ENCODE measurements around the gene GBX1.

Gene GBX1

DNA sequence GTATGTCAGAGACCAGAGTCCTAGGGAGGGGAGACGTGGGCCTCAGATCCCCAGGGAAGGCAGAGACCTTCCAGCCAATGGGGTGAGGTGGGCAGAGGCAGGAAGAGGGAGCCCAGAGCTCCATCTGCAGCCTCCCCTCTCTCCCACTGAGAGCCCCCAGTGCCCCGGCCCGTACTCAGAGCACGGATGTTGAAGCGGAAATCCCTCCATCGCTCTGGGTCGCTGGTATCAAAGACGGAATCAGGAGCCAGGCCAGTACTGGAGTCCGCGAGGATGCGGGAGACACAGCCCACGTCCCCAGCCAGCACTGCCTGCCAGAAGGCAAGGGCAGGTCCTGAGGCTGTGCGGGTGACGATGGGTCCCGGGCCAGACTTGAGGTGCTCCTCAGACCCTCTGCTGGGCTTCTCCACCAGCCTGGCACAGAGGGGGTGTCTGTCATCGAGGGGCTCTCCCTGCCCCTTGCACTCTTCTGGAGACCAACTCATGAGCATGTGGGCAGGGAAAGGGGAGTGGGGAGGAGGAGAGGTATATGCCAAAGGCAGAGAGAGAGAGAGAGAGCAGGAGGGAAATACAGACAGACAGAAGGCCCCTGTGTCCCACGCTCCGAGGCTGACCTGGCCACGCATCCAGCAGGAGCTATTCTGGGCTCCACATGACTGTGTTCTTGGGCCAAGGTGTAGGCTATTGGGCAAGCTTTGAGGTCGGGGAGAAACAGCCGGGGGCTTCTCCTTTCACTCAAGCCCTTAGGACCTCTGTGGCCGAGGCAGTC is 19.3 kb upstream of the GBX1 start, which contains the start of gene ASB10:
TSS of gene ASB10 (minus strand) at position 611 of the 769 bp plus-strand sequence. CDS start at position 491, 120 bp downstream.
- Mint-ChIP-seq H3K9me3 (no peaks in the 10 kb centered on the region), H3K4me3 (no peak within 1 kb of the TSS), H3K27ac (no peak within 1 kb of the TSS), H3K27me3 (peaks cover 15% of the 10 kb centered on the region), H3K4me1 (ENCODE audit: low read depth) (no peaks in the 10 kb centered on the region), H3K36me3 (ENCODE audit: low read depth) (no peaks in the 10 kb centered on the region)
- intact Hi-C loops (cut with micrococcal nuclease) = no loop called here

DNA sequence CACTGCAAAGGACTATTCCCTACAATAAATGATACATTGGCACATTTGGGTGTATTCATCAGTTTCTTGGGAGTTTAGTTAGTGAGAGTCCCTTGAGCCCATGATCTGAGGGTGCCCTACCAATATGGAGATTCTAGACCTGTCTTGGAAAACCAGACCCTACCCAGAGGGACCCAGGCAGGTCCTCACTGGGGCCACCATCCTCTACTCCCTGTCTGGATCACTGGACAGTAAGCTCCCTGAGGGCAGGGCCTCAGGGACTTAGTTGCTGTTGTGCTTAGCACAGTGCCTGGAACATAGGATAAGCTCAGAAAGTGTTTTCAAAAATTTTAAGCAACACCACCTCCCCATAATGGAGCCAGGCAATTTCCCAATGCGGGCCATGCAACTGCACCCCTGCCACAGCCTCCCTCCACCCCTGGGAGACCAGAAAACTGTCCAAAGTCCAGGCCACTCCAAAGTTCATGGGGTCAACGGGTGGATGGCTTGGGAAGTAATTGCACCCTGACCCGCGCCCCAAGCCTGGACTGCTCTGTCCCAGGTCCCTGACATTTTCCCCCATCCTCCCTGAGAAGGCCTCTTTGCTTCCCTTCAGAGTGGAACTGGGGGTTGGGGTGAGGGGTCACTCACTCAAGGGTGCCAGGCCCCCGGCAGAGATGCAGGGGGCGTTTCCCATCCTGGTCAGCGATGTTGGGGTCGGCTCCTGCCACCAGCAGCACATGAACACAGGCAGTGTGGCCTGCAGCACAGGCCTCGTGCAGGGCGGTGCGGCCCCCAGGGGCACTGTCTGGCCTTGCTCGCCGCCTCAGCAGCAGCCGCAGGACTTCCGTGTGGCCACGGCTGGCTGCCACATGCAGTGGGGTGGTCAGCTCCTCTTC is 18.5 kb upstream of the GBX1 start:
- H3K9me3 Mint-ChIP-seq = no peaks in the 10 kb centered on the region
- H3K27me3 Mint-ChIP-seq = peaks cover 14% of the 10 kb centered on the region
- no peaks in the 10 kb centered on the region for H3K36me3 Mint-ChIP-seq (ENCODE audit: low read depth)
- H3K27ac Mint-ChIP-seq = no peak overlapping the region
- intact Hi-C loops (cut with micrococcal nuclease) = no loop called here
- no peaks in the 10 kb centered on the region for H3K4me1 Mint-ChIP-seq (ENCODE audit: low read depth)
- H3K4me3 Mint-ChIP-seq = no peak overlapping the region

DNA sequence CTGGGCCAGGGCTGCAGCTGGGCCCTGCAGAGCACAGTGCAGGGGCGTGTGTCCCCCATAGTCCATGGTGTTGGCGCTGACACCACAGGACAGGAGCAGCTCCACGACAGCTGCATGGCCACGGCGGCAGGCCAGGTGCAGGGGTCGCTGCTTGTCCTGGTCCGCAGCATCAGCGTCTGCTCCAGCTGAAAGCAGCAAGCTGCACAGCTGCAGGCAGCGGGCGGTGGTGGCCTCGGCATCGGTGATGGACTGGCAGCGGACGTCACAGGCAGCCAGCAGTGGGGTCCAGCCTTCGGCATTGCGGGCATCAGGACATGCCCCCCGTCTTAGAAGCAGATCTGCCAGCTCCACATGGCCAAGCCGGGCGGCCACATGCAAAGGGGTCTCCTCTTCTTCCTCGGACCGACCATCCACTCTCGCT is 13.5 kb upstream of the GBX1 start:
- H3K9me3 Mint-ChIP-seq = no peaks in the 10 kb centered on the region
- H3K36me3 Mint-ChIP-seq (ENCODE audit: low read depth) = no peaks in the 10 kb centered on the region
- no peaks in the 10 kb centered on the region for H3K4me1 Mint-ChIP-seq (ENCODE audit: low read depth)
- H3K27ac Mint-ChIP-seq = no peak overlapping the region
- H3K4me3 Mint-ChIP-seq = no peak overlapping the region
- intact Hi-C loops (cut with micrococcal nuclease) = no loop called here
- H3K27me3 Mint-ChIP-seq = peaks cover 27% of the 10 kb centered on the region

DNA sequence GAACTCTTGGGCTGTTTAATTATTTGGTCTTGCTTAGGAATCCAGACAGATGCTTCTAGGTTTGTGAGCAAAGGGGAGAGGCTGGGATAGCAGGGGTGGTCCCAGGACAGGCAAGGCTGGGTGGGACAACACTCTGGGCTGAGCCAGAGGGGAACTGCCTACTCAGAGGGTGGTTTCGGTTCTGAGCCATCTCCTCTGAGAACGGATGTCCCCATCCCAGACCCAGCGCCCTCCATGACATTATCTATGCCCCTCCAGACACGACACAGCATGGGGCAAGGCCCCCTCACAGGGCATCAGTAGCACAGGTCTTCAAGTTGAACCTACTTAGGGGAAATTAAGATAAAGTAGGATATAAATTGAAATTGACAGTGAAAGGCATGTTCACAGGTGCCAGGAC is 12.5 kb upstream of the GBX1 start:
- intact Hi-C loops (cut with micrococcal nuclease) = no loop called here
- H3K27me3 Mint-ChIP-seq = peaks cover 37% of the 10 kb centered on the region
- no peak overlapping the region for H3K4me3 Mint-ChIP-seq
- no peaks in the 10 kb centered on the region for H3K9me3 Mint-ChIP-seq
- H3K27ac Mint-ChIP-seq = no peak overlapping the region
- no peaks in the 10 kb centered on the region for H3K4me1 Mint-ChIP-seq (ENCODE audit: low read depth)
- H3K36me3 Mint-ChIP-seq (ENCODE audit: low read depth) = no peaks in the 10 kb centered on the region

DNA sequence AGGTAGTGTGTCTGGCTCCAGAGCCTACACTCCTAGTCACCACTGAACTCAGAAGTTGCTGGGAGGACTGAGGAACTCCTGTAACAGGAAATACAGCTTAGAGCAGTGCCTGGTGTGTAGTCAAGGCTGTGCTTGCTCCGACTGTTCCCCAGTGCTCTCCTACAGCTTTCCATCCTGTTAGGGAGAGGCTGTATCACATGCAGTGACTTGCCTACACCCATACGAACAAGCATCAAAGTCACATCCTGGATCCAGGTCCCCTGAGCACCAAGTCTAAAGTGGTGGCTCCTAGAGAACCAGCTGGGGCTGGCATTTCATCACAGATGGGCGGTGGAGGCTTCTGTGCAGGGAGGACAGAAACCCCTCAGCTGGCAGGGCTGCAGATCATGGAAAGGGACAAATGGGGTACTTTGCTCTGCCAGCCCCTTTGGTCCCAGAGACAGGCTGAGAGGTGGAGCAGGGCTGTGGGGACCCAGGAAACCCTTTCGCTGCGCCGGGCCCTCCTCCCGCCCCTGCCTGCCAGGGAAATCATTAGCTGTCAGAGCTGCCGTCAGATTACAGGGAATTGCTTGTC is 11.9 kb upstream of the GBX1 start:
- Mint-ChIP-seq H3K27ac (no peak overlapping the region), H3K36me3 (ENCODE audit: low read depth) (no peaks in the 10 kb centered on the region), H3K4me3 (no peak overlapping the region), H3K4me1 (ENCODE audit: low read depth) (no peaks in the 10 kb centered on the region), H3K27me3 (peaks cover 39% of the 10 kb centered on the region), H3K9me3 (no peaks in the 10 kb centered on the region)
- intact Hi-C loops (cut with micrococcal nuclease) = no loop called here

DNA sequence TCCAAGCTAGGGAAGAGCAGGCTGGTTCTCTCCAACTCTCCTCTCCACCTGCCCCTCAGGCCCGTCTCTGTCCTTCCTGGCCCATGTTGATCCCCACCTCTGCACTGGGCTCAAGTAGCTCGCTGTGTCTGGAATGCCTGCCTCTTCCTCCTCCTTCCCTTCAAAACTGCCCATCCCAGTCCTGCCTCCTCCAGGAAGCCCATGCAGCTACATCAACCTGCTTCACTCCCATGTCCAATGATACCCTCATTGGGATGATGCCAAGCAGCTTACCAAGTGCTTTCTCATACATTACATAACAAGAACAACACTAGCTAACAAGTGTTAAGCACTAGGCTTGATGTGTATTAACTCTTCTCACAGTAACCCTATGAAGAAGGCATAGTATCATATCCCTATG is 11.3 kb upstream of the GBX1 start:
- Mint-ChIP-seq H3K4me3 (no peak overlapping the region), H3K9me3 (no peaks in the 10 kb centered on the region), H3K27ac (no peak overlapping the region), H3K36me3 (ENCODE audit: low read depth) (no peaks in the 10 kb centered on the region), H3K4me1 (ENCODE audit: low read depth) (no peaks in the 10 kb centered on the region), H3K27me3 (peaks cover 40% of the 10 kb centered on the region)
- intact Hi-C loops (cut with micrococcal nuclease) = no loop called here

DNA sequence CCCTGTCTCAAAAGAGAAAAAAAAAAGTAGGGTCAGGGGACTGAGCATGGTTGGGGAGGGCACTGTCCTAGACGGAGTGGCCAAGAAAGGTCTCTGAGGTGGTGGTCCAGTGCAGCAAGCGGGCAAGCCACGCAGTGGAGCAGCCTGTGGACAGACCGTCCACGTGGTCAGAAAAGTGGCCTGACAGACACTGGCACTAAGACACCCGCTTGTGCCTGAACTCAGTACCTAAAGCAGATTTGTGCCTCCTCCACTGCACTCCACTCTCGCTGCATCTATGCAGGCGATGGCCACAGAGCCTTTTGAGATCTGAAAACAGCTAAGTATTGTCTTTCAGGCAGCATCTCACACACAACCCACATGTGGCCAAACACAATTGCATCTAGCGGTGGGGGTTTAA is 10.7 kb upstream of the GBX1 start:
- intact Hi-C loops (cut with micrococcal nuclease) = no loop called here
- no peaks in the 10 kb centered on the region for H3K9me3 Mint-ChIP-seq
- H3K27ac Mint-ChIP-seq = no peak overlapping the region
- peaks cover 43% of the 10 kb centered on the region for H3K27me3 Mint-ChIP-seq
- no peak overlapping the region for H3K4me3 Mint-ChIP-seq
- no peaks in the 10 kb centered on the region for H3K36me3 Mint-ChIP-seq (ENCODE audit: low read depth)
- H3K4me1 Mint-ChIP-seq (ENCODE audit: low read depth) = no peaks in the 10 kb centered on the region

DNA sequence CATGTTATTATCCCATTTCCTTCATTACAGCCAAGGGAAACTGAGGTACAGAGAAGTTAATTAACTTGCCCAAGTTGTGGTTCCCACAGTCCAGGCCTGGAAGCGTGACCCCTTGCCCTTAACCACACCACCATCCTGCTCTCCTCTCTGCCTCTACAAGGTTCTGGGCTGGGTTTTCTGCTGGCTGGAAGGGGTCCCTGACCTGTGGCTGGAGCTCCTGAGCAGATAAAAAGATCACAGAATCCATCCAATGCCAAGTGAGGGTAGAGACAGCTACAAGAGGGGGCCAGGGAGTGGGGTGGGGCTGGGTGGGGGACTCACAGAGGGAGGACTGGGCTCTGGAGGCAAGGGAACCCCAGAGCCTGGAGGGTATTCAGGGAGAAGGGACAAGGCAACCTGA is 9.8 kb upstream of the GBX1 start:
- H3K36me3 Mint-ChIP-seq (ENCODE audit: low read depth) = no peaks in the 10 kb centered on the region
- H3K4me3 Mint-ChIP-seq = no peak overlapping the region
- no peak overlapping the region for H3K27ac Mint-ChIP-seq
- H3K9me3 Mint-ChIP-seq = no peaks in the 10 kb centered on the region
- H3K27me3 Mint-ChIP-seq = peaks cover 52% of the 10 kb centered on the region
- intact Hi-C loops (cut with micrococcal nuclease) = no loop called here
- peaks cover 3% of the 10 kb centered on the region for H3K4me1 Mint-ChIP-seq (ENCODE audit: low read depth)

DNA sequence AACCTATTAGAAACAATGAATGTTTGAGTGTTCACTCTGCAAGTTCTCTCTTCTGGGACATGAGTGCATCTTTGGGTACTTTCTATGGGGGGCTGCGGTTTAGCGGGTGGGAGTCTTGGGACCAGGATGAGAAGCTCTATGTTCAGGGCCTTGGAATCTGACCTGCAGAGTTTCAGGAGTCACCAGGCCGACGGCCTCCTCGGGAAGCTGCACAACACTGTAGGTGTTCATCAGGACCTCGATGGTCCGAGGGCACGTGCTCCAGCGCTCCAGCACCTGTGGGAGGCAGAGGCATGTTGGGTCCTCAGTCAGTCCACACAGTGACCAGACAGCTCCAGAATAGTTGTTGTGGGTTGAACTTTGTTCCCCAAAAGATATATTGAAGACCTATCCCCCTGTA is 8.9 kb upstream of the GBX1 start:
- Mint-ChIP-seq H3K4me1 (ENCODE audit: low read depth) (peaks cover 4% of the 10 kb centered on the region), H3K4me3 (no peak overlapping the region), H3K27ac (no peak overlapping the region), H3K36me3 (ENCODE audit: low read depth) (no peaks in the 10 kb centered on the region), H3K9me3 (no peaks in the 10 kb centered on the region), H3K27me3 (peaks cover 60% of the 10 kb centered on the region)
- intact Hi-C loops (cut with micrococcal nuclease) = no loop called here

DNA sequence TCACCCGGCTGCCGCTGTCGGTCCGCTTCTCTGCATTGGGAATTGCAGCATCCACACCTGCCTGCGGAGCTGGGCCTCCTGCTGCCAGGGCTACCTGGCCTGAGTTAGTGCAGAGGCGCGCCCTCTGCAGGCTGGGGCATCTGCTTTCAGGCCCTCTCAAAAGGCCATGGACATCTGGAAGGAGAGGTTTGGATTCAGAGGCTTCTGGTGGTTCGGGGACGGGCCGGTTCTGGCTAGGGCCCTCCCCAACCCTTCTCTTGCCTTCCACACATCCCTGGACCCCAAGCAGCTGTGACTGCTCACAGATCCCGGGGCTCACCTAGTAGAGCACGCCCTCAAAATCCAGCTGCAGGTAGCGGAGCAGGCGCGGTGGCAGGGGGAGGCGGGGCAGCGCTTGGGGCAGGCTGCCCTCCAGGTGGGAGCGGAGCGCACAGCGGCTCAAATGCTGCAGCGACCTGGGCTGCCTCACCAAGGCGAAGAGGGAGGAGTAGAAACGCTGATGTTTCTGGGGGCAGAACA is 8.4 kb upstream of the GBX1 start:
- H3K9me3 Mint-ChIP-seq = no peaks in the 10 kb centered on the region
- H3K4me1 Mint-ChIP-seq (ENCODE audit: low read depth) = peaks cover 4% of the 10 kb centered on the region
- H3K27me3 Mint-ChIP-seq = peaks cover 66% of the 10 kb centered on the region
- intact Hi-C loops (cut with micrococcal nuclease) = no loop called here
- no peaks in the 10 kb centered on the region for H3K36me3 Mint-ChIP-seq (ENCODE audit: low read depth)
- H3K4me3 Mint-ChIP-seq = no peak overlapping the region
- no peak overlapping the region for H3K27ac Mint-ChIP-seq

DNA sequence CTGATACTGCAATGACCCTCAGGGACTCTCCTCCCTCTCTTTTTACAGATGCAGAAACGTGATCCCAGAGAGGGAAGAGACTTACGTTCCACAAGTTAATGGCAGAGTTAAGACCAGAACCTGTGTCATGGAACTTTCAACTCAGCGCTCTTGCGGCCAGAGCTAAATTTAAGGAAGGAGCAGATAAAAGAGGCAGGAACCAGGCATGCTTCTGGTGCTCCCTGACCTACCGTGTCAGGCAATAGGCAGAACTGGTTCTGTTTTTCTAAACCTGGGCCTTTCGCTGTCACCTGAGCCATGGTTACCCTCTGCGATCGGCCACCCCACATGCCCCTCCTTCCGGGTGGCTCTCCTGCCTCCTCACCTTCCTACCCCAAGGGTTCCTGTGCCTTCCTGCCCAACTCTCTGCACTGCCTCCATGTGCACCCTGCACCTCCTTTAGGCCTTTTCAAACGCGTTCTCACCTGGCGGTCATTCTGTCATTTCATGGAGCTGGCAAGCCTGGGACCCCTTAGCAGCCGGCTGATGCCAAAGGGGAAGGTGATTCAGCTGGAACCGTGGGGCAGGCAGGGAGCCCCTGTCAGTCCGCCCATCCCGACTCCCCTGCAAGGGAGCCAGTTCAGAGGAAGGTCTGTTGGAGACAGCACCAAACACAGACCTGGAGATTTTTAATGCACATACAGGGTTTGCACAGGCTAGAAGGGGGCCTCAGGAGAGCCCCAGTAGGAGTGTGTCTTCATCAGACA is 7.7 kb upstream of the GBX1 start:
- Mint-ChIP-seq H3K36me3 (ENCODE audit: low read depth) (no peaks in the 10 kb centered on the region), H3K9me3 (no peaks in the 10 kb centered on the region), H3K27me3 (peaks cover 72% of the 10 kb centered on the region), H3K4me3 (no peak overlapping the region), H3K27ac (no peak overlapping the region), H3K4me1 (ENCODE audit: low read depth) (peaks cover 4% of the 10 kb centered on the region)
- intact Hi-C loops (cut with micrococcal nuclease) = no loop called here

DNA sequence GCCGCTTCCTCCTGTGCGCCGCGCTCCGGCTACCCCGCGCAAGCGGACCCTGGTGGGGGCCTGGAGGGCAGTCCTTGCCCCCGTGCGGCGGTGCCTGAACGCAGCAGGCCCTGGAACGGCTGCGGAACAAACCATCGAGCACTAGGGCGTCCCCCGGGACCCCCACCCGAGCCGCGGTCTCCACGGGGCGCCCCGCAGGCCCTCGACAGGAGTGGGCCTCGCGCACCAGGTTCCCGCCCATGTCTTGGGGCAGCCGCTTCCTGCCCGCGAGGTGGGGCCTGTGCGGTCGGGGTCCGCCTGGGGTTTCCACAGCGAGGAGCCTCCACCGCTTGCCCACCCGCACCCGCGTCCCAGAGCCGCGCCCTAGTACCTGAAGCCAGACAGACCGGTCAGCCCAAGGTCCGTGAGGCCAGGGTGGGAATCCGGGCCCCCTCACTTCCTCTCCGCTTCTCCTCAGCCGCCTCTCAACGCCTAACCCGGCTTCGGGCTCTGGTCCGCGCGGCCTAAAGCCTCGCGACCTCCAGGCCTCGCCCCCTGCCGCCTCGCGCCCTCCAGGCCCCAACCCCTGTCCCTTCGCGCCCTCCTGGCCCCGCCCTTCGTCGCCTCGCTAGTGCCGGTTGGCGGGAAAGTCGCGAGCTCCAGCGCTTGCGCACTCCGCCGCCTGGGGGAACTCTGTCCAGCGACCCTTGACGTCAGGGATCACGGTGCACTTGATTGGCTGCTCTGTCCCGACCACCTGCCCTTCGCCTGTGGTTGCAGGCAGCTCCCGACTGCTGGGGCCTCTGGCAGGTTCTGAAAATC is 7.0 kb upstream of the GBX1 start:
- H3K4me1 Mint-ChIP-seq (ENCODE audit: low read depth) = peaks cover 4% of the 10 kb centered on the region
- peaks cover 80% of the 10 kb centered on the region for H3K27me3 Mint-ChIP-seq

More for the DNA sequence above, 7.0 kb upstream of the GBX1 start:
- Mint-ChIP-seq H3K9me3 (no peaks in the 10 kb centered on the region), H3K4me3 (no peak overlapping the region), H3K36me3 (ENCODE audit: low read depth) (no peaks in the 10 kb centered on the region), H3K27ac (no peak overlapping the region)
- intact Hi-C loops (cut with micrococcal nuclease) = loop anchor here (5.0 kb wide), 1 partner anchor 52 kb away; no protein-coding TSS in a partner anchor

Data from dendritic cell treated with granulocyte-macrophage colony-stimulating factor and Interleukin-4, amounts not matched to agents 40 ng/mL and 50 ng/mL, for 4 days (primary cell).